ENCODE data around the gene SDK1. TPM values are rescaled to one million over a fixed set of nuclear protein-coding genes. Genes with fewer than 3 reads are reported as not detected.

The SDK1 gene
- total RNA-seq, 1 donor from 2014 or later: 0.08 TPM

DNA sequence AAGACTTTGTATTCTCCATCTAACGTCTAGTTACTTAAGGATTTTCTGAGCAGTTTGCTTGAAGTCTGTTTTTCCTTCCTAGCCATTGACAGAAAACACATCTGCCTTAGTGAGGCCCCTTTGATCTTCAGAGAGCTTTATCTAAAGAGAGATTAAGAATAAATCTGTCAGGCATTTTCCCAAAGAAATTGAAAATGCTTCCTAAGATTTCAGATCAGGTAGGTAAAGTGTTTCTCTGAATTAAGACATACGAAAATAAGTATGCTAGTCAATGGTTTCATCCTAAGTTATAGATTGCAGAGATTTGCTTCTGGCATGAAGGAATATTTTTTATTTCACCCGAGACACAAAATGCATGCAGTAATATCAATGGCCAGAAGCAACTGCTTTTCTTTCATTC lies 168.6 kb downstream of the SDK1 start:
- Mint-ChIP-seq H3K27ac (no peak overlapping the region), H3K4me1 (ENCODE audit: low read depth) (peaks cover 8% of the 10 kb centered on the region), H3K4me3 (no peak overlapping the region), H3K36me3 (ENCODE audit: low read depth) (no peaks in the 10 kb centered on the region), H3K9me3 (no peaks in the 10 kb centered on the region), H3K27me3 (ENCODE audit: insufficient read depth) (peaks cover 2% of the 10 kb centered on the region)
- intact Hi-C loops (cut with micrococcal nuclease): loop anchor here (10.0 kb wide), 1 partner anchor 365 kb away; no protein-coding TSS in a partner anchor
- no peak for DNase-seq (ENCODE audit: low spot score)

DNA sequence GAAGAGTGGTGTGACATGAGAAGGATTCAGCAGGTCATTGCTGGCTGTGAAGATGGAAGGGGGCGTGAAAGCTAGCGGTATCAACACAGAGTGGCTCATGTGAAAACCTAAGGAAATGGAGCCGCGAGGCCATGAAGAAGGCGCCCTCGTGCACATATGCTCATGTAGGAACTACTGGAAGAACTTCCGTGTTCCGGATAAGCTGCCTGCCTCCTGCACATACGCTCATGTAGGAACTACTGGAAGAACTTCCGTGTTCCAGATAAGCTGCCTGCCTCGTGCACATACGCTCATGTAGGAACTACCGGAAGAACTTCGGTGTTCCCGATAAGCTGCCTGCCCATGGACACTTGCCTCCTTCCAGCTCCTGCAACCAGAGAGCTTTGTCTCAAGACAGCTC lies 179.1 kb downstream of the SDK1 start:
- Mint-ChIP-seq H3K27me3 (ENCODE audit: insufficient read depth) (peaks cover 9% of the 10 kb centered on the region), H3K4me3 (no peak overlapping the region), H3K27ac (no peak overlapping the region), H3K9me3 (no peaks in the 10 kb centered on the region), H3K4me1 (ENCODE audit: low read depth) (no peaks in the 10 kb centered on the region), H3K36me3 (ENCODE audit: low read depth) (no peaks in the 10 kb centered on the region)
- DNase-seq (ENCODE audit: low spot score): no peak
- intact Hi-C loops (cut with micrococcal nuclease): no loop called here

DNA sequence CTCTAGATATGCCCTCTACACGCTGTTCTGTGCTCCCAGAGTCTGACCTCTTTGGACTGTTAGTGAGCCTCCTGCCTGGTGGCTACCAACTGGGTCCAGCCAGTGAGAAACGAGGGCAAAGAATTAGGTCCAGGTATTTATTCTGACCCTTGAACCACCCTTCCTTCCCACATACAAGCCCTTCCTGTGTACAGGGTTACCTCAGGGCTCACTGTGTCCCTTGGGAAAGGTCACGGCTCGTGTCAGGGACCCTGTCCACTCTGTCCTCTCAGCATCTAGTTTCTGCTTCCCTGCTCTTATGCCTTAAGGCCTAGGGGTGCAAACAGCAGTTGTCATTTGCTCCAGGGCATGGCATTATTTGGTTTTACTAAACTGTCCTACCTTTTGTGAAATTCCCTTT lies 180.4 kb downstream of the SDK1 start:
- no peaks in the 10 kb centered on the region for H3K9me3 Mint-ChIP-seq
- H3K4me1 Mint-ChIP-seq (ENCODE audit: low read depth): no peaks in the 10 kb centered on the region
- H3K36me3 Mint-ChIP-seq (ENCODE audit: low read depth): no peaks in the 10 kb centered on the region
- intact Hi-C loops (cut with micrococcal nuclease): no loop called here
- peaks cover 11% of the 10 kb centered on the region for H3K27me3 Mint-ChIP-seq (ENCODE audit: insufficient read depth)
- no peak overlapping the region for H3K4me3 Mint-ChIP-seq
- H3K27ac Mint-ChIP-seq: no peak overlapping the region
- no peak for DNase-seq (ENCODE audit: low spot score)

DNA sequence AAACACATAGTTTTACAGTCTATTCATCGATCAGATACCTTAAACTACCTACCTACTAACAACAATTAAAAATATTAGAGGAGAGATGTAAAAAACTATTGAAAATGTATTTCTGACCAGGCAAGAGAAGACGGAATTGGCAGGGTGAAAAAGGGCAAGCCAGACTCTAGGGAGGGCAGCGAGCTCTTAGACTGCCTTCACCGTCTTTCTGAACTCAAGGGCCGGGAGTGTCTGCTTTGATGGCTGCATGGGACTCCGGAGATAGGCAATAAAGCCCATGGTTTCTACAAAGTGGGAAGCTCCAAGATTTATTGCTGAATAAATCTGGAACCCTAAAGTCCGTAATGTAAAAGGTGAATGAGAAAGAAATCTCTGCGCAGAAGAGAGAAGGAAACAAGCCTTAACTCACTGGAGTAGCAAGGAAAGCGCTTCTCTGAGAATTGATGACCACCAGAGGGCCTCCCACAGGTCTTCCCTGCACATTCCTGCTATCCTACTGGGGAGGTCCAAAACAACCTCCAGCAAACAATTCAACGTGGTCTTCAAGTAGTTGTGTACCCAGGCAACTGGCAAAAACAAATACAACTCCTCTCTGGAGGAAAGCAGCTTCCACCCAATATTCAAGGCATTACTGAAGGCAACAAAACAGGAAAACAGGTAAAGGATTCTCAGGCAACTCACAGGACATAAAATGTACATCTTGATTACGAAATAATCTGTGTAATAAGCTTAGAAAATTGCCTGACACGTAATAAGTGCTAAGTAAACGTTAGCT lies 181.3 kb downstream of the SDK1 start:
- H3K4me3 Mint-ChIP-seq: no peak overlapping the region
- no peaks in the 10 kb centered on the region for H3K9me3 Mint-ChIP-seq
- H3K27ac Mint-ChIP-seq: no peak overlapping the region
- H3K4me1 Mint-ChIP-seq (ENCODE audit: low read depth): no peaks in the 10 kb centered on the region
- H3K27me3 Mint-ChIP-seq (ENCODE audit: insufficient read depth): peaks cover 13% of the 10 kb centered on the region
- intact Hi-C loops (cut with micrococcal nuclease): no loop called here
- no peaks in the 10 kb centered on the region for H3K36me3 Mint-ChIP-seq (ENCODE audit: low read depth)
- DNase-seq (ENCODE audit: low spot score): no peak

DNA sequence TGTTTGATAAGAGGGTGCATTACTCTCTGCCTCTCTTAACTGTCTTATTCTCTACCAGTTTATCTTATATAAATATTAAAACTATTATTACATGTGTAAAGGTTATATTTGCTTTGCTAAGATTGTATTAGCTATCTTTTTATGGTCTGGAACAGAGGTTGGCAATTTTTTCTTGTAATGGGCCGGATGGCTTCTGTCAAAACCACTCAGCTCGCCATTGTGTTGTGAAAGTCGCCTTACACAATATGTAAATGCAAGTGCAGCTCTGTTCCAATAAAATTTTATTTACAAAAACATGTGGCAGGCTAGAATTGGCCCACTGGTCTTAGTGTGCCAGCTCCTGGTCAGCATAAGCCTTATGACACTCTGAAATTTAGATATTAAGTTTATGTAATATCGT lies 185.8 kb downstream of the SDK1 start:
- no peak overlapping the region for H3K27ac Mint-ChIP-seq
- DNase-seq (ENCODE audit: low spot score): no peak
- H3K27me3 Mint-ChIP-seq (ENCODE audit: insufficient read depth): peaks cover 14% of the 10 kb centered on the region
- no peak overlapping the region for H3K4me3 Mint-ChIP-seq
- intact Hi-C loops (cut with micrococcal nuclease): no loop called here
- H3K36me3 Mint-ChIP-seq (ENCODE audit: low read depth): no peaks in the 10 kb centered on the region
- no peaks in the 10 kb centered on the region for H3K4me1 Mint-ChIP-seq (ENCODE audit: low read depth)
- H3K9me3 Mint-ChIP-seq: no peaks in the 10 kb centered on the region

DNA sequence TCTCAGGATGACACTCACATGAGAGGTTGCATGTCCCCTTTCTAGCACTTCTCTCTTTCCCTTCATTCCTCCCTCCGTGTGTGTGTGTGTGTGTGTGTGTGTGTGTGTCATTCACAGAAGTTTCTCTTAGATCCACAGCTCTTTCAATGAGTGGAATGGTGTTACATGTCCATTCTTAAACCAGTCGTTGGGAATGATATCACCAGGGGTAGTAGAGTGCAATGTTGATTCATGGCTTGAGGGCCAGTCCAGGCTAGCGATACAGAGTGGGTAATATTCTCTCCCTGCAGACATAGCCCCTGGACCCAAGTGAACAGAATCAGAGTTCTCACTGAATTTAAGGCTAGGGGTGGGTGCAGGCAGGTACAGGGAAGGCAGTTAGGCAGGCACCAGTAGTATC lies 187.8 kb downstream of the SDK1 start:
- DNase-seq (ENCODE audit: low spot score): no peak
- no peak overlapping the region for H3K4me3 Mint-ChIP-seq
- peaks cover 9% of the 10 kb centered on the region for H3K4me1 Mint-ChIP-seq (ENCODE audit: low read depth)
- H3K9me3 Mint-ChIP-seq: no peaks in the 10 kb centered on the region
- H3K27me3 Mint-ChIP-seq (ENCODE audit: insufficient read depth): peaks cover 8% of the 10 kb centered on the region
- no peak overlapping the region for H3K27ac Mint-ChIP-seq
- no peaks in the 10 kb centered on the region for H3K36me3 Mint-ChIP-seq (ENCODE audit: low read depth)
- intact Hi-C loops (cut with micrococcal nuclease): no loop called here

DNA sequence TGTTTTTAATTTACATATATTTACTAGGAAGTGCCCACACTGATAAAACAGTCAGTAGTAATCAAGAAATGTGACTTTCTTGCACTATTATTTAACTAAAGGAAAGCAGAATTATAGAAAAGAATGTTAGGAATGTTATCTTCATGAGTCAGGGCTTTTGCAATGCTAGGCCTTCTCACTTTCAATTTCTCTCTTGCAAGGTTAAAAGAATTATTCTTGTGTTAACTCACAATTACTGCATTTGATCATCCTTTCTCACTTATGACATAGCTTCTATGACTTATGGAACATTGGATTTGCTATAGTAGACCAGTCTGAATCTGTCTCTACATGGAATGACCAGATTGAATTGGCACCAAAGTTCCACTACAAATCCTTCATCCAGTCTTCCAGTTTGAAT lies 192.4 kb downstream of the SDK1 start:
- Mint-ChIP-seq H3K27ac (no peak overlapping the region), H3K27me3 (ENCODE audit: insufficient read depth) (peaks cover 2% of the 10 kb centered on the region), H3K4me1 (ENCODE audit: low read depth) (peaks cover 22% of the 10 kb centered on the region), H3K36me3 (ENCODE audit: low read depth) (no peaks in the 10 kb centered on the region), H3K4me3 (no peak overlapping the region), H3K9me3 (no peaks in the 10 kb centered on the region)
- intact Hi-C loops (cut with micrococcal nuclease): no loop called here
- DNase-seq (ENCODE audit: low spot score): no peak

DNA sequence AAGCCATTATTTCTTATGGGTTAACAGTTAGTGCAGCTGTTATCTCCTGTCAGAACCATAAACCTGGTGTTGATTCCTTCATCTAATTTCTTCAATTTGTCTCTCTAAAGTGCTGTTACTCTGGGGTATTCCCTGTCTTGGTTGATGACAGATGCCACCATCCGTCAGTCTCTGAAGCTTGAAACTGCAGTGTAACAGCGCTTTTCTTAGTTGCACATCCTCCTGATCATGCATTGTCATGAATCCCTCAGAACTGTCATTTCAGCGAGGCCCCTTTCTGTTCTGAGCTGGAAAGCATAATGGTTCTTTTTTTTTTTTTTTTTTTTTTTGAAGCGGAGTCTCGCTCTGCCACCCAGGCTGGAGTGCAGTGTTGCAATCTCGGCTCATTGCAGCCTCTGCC lies 193.9 kb downstream of the SDK1 start:
- Mint-ChIP-seq H3K4me3 (no peak overlapping the region), H3K27ac (no peak overlapping the region), H3K36me3 (ENCODE audit: low read depth) (no peaks in the 10 kb centered on the region), H3K4me1 (ENCODE audit: low read depth) (peaks cover 22% of the 10 kb centered on the region), H3K27me3 (ENCODE audit: insufficient read depth) (peaks cover 2% of the 10 kb centered on the region), H3K9me3 (peaks cover 6% of the 10 kb centered on the region)
- intact Hi-C loops (cut with micrococcal nuclease): no loop called here
- DNase-seq (ENCODE audit: low spot score): no peak

DNA sequence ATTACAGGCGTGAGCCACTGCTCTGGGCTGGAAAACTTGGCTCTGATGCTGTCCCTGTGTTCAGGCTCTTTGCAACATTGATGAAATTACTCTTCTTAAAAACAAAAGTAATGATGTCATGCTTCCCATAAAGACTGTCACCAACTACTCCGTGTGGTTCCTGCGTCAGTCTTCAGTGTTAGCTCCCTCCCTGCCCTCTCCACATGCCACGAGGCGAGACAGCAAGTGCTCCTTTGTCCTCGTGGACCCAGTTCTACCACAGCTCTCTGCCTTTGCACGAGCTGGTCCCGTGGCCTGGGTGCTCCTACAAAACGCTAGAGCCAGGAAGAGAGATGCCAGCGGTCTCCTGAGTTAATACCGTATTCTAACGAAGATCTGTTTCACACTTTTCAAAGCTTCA lies 194.5 kb downstream of the SDK1 start:
- H3K9me3 Mint-ChIP-seq: peaks cover 11% of the 10 kb centered on the region
- no peak for DNase-seq (ENCODE audit: low spot score)
- H3K36me3 Mint-ChIP-seq (ENCODE audit: low read depth): no peaks in the 10 kb centered on the region
- no peak overlapping the region for H3K27ac Mint-ChIP-seq
- H3K27me3 Mint-ChIP-seq (ENCODE audit: insufficient read depth): peaks cover 2% of the 10 kb centered on the region
- intact Hi-C loops (cut with micrococcal nuclease): no loop called here
- H3K4me3 Mint-ChIP-seq: no peak overlapping the region
- peaks cover 22% of the 10 kb centered on the region for H3K4me1 Mint-ChIP-seq (ENCODE audit: low read depth)

DNA sequence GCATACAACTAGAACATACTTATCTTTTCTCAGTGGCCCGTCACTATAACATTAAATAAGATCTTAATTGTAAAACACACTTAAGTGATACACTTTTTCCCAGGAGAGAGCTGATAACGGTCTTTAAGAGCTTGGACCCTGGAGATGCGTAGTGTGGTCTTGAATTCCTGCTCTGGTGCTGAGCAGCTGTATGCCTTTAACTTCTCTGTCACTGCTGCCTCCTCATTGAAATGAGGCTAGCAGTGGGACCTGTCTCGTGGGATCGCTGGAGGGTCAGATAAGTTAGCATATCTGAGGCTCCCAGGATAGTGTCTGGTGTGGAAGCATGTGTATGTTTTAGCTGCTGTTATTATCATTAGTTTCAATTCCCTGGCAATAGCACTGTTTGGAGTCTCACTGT lies 194.9 kb downstream of the SDK1 start:
- intact Hi-C loops (cut with micrococcal nuclease): no loop called here
- Mint-ChIP-seq H3K27me3 (ENCODE audit: insufficient read depth) (peaks cover 2% of the 10 kb centered on the region), H3K4me1 (ENCODE audit: low read depth) (peaks cover 22% of the 10 kb centered on the region), H3K4me3 (no peak overlapping the region), H3K9me3 (peaks cover 16% of the 10 kb centered on the region), H3K36me3 (ENCODE audit: low read depth) (no peaks in the 10 kb centered on the region), H3K27ac (no peak overlapping the region)
- no peak for DNase-seq (ENCODE audit: low spot score)

DNA sequence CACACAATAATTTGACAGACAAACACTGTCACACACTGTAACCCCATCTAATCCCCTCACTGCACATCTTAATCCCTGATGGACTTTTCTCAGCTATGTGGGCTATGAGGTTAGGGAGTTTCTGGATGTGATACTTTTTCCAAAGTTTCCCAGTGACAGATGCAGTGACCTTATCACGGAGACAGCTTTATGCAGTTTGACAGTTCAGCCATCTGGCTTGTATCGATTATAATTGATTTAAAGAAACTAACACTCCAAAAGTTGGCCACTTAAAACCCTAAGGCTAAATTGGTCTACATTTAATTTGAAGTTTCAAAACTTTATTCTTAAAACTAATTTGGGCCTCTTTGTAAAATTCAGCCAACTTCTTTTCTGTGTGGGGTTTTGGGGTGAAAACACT lies 196.7 kb downstream of the SDK1 start:
- peaks cover 2% of the 10 kb centered on the region for H3K27me3 Mint-ChIP-seq (ENCODE audit: insufficient read depth)
- intact Hi-C loops (cut with micrococcal nuclease): no loop called here
- DNase-seq (ENCODE audit: low spot score): no peak
- H3K36me3 Mint-ChIP-seq (ENCODE audit: low read depth): peaks cover 2% of the 10 kb centered on the region
- peaks cover 22% of the 10 kb centered on the region for H3K4me1 Mint-ChIP-seq (ENCODE audit: low read depth)
- no peak overlapping the region for H3K27ac Mint-ChIP-seq
- H3K4me3 Mint-ChIP-seq: no peak overlapping the region
- H3K9me3 Mint-ChIP-seq: peaks cover 20% of the 10 kb centered on the region

DNA sequence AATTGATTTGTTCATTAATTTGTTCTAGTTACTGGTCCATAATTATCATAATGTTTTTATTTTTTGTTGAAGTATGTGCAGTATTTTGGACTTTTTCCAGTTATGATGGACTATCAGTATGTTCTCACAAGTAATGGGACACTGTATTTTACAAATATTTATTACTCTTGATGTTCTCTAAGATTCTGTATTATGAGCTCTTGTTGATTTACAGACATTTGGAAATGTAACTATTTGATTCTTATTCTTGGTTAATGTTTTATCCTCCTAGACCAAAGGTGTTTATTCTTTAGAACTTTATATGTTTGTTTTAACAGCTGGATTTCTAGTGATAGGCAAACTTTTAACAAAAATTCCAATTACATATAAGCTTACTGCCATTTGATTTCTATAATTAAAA lies 200.6 kb downstream of the SDK1 start:
- H3K27me3 Mint-ChIP-seq (ENCODE audit: insufficient read depth): peaks cover 2% of the 10 kb centered on the region
- no peak overlapping the region for H3K4me3 Mint-ChIP-seq
- no peak for DNase-seq (ENCODE audit: low spot score)
- no peak overlapping the region for H3K27ac Mint-ChIP-seq
- H3K9me3 Mint-ChIP-seq: peaks cover 27% of the 10 kb centered on the region
- no peaks in the 10 kb centered on the region for H3K4me1 Mint-ChIP-seq (ENCODE audit: low read depth)
- peaks cover 2% of the 10 kb centered on the region for H3K36me3 Mint-ChIP-seq (ENCODE audit: low read depth)
- intact Hi-C loops (cut with micrococcal nuclease): no loop called here

DNA sequence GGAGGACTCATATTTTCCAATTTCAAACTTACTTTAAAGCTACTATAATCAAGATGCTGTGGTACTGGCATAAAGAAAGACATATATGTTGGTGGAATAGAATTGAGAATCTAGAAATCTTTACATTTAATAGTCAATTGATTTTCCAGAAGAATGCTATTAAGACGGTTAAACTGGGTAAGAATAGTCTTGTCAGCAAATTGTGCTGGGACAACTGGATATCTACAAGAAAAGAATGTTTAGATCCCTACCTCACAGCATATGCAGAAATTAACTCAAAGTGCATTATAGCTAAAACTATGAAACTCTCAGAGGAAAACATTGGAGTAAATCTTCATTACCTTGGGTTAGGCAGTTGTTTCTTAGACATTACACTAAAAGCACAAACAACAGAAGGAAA lies 203.3 kb downstream of the SDK1 start:
- no peak overlapping the region for H3K27ac Mint-ChIP-seq
- H3K9me3 Mint-ChIP-seq: peaks cover 33% of the 10 kb centered on the region
- no peaks in the 10 kb centered on the region for H3K27me3 Mint-ChIP-seq (ENCODE audit: insufficient read depth)
- intact Hi-C loops (cut with micrococcal nuclease): no loop called here
- peaks cover 2% of the 10 kb centered on the region for H3K36me3 Mint-ChIP-seq (ENCODE audit: low read depth)
- H3K4me1 Mint-ChIP-seq (ENCODE audit: low read depth): no peaks in the 10 kb centered on the region
- DNase-seq (ENCODE audit: low spot score): no peak
- no peak overlapping the region for H3K4me3 Mint-ChIP-seq

Data from activated T-helper 1 cell treated with anti-CD3 and anti-CD28 coated beads, Interleukin-12 subunit alpha, Interleukin-12 subunit beta, Interleukin-2, Interleukin-4 antibody, amounts not matched to agents 30 ng/mL and 10 ng/mL and 1 ng/mL, durations not matched to agents 14 hours and 24 hours and 36 hours (primary cell).